Esophagus muscularis mucosa (tissue), 3 donors: ENCODE data around the gene NLRP14.

Experiments
- EP300 ChIP-seq: sonication (generic); formaldehyde crosslinking; IDR thresholded peaks from one replicate; pipeline ENCODE4 v1.6.1; 2017; ENCODE audit warnings: antibody characterized with exemption
- TF ChIP-seq, protein P1 (sequence below), 3 experiments: fragments of 200-600 bp in 2 of 3; fragments of 450-650 bp in 1 of 3; sonication (generic) in 2 of 3; IDR thresholded peaks; one replicate each; pipeline ENCODE4 v1.5.1; 2017 to 2019; ENCODE audit warnings: antibody characterized with exemption in 3 of 3, mild to moderate bottlenecking in 2 of 3, moderate library complexity in 1 of 3

DNA sequence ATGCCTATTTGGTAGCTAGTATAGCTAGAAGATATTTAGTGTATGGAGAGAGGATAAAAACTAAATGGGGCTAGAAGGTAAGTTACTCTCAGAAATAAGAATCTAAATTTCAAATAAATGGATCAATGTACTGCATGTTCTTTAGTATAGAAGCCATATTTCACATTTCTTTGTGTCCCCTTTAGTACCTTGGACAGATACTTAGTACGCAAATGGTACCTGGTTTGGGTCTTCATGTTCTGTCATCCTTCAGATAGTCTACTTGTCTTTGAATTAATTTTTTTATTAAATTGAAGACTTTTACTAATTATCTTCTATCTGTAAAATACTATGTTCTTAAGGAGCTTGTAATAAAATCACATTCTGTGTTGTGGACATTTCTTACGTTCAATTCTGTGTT is 42.3 kb downstream of the NLRP14 start:
- TF ChIP-seq, protein P1, sequence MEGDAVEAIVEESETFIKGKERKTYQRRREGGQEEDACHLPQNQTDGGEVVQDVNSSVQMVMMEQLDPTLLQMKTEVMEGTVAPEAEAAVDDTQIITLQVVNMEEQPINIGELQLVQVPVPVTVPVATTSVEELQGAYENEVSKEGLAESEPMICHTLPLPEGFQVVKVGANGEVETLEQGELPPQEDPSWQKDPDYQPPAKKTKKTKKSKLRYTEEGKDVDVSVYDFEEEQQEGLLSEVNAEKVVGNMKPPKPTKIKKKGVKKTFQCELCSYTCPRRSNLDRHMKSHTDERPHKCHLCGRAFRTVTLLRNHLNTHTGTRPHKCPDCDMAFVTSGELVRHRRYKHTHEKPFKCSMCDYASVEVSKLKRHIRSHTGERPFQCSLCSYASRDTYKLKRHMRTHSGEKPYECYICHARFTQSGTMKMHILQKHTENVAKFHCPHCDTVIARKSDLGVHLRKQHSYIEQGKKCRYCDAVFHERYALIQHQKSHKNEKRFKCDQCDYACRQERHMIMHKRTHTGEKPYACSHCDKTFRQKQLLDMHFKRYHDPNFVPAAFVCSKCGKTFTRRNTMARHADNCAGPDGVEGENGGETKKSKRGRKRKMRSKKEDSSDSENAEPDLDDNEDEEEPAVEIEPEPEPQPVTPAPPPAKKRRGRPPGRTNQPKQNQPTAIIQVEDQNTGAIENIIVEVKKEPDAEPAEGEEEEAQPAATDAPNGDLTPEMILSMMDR (IDR thresholded peaks at IDR 0.05) = no peak
- no peak for TF ChIP-seq EP300
